GM21423 (cell line): ENCODE results near the gene TMCC1.
"Not testable (repeated sequence)": the region's sequence is repeated elsewhere in the genome, so short reads cannot be mapped to it uniquely, and the experiment has no call there.

Experiments used
- ATAC-seq: cut with Tn5 transposase; IDR thresholded peaks from one replicate; pipeline ENCODE4 v1.9.1; 2021; ENCODE audit warnings: mild to moderate bottlenecking, moderate library complexity; ENCODE audit not compliant: unreplicated experiment

TMCC1 gene

DNA sequence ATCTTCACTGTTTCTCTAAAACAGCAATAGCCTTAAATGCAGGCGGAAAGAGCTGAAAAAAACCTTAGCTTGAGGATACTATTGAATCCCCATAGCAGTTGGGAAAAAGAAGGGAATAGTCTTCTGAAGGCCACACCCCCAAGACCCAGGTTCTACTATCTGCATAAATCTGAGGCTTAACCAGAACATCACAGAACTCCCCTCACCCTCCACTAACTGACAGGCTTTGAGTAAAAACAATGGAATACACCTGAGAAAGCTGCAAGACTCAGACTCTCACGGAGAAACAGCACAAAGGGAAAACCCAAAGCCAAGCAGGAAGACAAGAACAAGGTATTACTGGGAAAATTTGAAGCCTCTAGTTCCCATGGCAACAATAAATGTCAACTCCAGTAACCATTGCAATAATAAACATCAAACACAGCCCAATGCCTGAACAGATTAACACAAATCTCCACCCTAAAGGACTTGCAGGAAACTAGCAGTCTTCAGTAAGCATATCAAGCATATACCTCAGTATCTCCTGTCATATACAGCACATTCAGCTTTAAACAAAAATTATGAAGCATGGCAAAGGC lies 56.4 kb downstream of the TMCC1 start:
- no peak for ATAC-seq

DNA sequence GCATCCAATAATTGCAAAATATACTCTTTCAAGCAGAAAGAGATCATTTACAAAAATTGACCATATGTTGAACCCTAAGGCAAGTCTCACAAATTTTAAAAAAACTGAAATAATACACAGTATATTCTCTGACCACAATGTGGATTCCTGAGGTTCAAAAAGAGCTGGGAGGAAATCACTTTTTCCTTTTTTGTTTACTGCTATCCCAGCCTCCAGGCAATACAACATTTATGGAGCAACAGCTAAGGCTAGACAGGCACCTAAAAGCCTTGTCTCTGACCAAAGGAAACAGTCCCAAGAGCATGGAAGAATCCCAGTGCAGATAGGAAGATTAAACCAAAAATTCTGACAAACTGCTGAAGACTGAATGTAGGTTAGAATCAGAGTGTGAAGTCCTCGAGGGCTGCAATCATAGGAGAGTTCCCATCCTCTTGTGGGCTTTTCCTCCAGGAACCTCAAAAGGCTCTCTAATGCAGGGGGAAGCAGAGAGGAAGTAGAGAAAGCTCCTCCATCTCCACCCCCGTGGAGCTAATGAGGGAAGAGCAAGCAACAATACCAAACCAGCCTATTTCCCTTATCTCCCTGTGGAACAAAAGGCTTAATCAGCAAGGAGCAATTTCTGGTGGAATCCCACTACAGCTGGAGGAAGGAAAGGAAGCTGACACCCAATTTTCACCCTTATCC lies 57.0 kb downstream of the TMCC1 start:
- no peak for ATAC-seq

DNA sequence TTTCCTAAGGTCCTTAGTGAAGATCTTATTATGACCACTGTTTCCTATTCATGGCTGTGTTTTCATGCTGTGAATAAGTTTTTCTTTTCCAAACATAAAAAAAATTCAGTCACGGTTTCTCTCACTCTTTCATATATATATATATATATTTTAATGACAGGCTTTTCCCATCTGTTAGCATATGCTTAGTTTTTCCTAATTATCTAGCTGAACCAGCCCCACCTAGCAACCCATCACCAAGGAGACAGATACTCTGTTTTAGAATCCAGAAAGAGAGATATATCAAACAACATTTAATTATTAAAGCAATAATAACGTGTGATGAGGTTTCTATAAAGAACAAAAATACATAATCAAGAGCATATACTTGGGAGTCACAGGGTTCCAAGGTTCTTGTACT lies 58.3 kb downstream of the TMCC1 start:
- no peak for ATAC-seq

DNA sequence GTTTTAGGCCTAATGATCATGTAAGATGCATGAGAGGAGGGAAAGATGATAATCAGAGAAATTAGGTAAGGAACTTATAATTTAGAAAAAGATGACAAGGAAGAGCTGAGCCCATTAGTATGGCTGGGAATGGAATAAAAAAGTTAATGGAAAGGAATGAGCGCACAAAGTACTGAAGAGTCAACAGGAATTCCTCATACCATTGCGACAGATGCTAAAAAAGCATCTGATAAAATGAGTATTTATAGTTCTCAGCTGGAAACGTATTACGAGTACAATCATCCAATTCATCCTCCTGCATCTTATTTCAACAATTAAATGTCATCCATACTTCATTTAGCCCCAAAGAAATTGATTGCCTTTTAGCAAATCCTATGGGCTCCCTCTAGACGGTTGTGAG lies 58.9 kb downstream of the TMCC1 start:
- ATAC-seq: no peak

DNA sequence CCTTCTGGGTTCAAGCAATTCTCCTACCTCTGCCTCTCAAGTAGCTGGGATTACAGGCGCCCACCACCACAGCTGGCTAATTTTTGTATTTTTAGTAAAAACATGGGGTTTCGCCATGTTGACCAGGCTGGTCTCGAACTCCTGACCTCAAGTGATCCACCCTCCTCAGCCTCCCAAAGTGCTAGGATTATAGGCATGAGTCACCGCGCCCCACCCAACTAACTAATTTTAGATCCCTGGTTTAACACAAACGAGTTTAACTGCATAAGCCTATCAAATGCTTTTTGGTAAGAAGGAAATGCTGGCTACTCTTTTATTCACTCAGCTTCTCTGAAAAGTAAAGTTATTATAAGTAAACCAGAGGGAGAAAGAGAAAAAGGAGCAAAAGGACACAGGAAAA lies 61.6 kb downstream of the TMCC1 start:
- not testable (repeated sequence) for ATAC-seq

DNA sequence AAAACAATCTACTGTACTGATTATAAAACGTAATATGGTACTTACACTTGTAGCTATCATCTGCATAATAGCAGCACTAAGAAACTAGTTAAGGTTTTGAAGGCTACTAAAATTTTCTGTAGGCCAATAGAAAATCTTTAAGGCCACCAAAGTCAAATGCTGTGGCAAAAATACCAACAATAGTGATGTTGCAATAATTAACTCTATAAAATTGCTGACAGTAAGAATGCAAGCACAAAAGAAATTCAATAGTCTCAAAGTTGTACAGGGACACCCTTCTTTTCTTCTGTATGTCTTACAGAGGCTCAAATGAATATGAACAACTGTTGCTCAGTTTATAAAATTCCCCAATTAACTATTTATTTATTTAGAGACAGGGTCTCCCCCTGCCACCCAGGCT lies 62.0 kb downstream of the TMCC1 start:
- no peak for ATAC-seq

DNA sequence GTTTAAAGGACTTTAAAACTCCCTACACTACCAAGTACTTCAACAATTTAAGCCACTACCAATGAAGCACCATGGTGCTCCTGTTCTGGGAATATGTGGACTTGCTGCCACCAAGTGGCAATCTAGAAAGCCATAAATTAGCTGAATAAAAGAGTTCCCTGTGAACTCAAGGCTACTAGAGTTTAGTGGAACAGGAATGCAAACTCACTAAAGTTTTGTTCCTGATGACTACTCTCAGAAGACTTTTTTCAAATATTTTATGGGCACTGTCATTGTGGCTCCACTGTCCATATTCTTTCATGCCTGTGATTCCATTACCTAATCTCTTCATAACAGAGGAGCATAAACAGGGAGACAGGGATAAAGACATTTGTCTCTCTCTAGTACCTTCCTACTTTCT lies 63.9 kb downstream of the TMCC1 start:
- ATAC-seq: no peak

DNA sequence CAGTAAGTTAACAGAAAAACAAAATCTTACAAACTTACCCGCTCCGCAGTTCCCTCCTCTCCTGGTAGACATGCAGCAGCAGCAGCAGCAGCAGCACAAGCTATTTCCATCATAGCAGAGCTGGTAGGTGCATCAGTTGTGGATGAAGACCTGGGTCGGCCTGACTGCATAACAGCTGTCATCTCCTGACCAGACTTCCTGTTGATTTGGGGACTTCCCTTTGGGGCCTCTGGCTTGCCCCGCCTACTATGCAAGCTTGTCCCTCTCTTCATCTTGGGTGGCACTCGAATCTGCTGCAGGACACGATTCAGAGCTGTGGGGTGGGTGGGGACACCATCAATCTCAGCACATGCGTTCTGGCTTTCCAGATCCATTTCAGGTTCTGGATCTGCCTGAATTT lies 65.7 kb downstream of the TMCC1 start:
- ATAC-seq: peak; percentile 67

DNA sequence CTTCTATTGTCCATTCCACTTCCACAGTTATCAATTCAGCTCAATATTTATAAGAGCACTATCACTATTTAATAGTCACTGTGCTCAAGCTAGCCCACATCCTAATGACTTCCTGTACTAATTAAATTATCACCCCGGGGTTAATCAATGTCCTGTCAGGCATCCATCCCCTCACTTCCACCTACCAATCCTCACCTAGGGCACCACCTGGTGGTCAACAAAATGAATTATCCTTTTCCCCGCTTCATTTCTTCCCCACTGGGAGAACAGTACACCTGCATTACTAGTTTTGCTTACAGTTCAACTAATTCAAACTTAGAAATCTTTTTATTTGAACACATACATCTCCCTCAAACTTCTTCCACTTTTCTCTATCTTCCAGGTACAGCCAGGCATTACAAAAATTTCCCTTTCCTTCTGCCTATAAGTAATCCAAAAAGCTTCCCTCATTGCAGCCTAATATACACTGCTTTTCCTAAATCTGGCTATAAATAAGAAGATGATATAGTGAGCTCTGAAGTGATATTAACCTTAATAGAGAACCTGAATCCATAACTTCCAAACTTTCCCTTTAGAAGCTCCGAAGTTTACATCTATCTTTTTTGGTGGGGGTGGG lies 68.5 kb downstream of the TMCC1 start:
- ATAC-seq: peak; percentile 35

DNA sequence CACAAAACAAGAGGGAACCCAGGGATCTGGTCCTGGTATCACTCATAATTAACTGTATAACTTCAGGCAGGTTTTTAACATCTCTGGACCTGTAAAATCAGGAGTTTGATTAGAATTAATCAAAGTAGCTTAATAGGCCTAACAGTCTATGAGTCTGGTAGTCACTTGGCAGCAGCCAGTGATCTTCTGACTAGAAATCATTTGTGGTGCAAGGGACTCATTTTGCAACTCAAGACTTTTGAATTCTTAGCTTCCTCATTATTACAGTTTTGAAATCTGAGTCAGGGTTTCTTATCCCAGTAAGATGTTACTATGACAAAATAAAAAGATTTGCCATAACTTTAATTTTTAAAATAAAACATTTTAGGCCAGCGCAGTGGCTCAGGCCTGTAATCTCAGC lies 70.8 kb downstream of the TMCC1 start:
- no peak for ATAC-seq

DNA sequence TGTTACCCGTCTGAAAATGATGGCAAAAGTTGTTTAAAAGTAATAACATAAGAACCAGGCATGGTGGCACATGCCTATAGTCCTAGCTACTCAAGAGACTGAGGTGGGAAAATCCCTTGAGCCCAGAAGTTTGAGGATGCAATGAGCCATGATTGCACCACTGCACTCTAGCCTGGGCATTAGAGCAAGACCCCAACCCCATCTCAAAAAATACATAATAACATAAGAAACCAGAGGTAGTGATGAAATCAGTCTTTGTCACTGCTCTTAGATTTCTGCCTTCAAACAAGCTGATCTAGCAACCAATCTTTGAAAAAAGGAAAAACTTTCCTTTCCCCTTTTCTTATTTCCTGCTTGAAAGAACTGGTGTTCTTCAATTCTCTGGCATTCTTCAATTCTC lies 71.3 kb downstream of the TMCC1 start:
- no peak for ATAC-seq

DNA sequence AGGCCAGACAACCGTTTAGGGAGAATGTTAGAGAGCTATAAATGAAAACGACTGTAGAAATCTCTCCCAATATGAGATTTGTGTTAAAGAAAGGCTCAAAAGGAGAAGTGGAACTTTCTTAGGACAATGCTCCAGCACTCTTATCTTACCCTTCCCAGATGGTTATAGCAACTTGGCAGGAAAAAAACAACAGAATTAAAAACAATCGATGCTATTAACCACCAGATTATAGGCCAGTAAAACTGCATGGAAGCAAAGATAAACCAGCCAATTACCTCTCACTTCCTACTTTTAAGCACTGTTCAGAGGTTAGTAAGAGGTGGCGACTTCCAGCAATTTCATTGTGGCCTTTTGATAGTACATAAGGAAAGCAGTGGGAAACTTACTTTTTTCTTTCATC lies 72.9 kb downstream of the TMCC1 start:
- no peak for ATAC-seq

DNA sequence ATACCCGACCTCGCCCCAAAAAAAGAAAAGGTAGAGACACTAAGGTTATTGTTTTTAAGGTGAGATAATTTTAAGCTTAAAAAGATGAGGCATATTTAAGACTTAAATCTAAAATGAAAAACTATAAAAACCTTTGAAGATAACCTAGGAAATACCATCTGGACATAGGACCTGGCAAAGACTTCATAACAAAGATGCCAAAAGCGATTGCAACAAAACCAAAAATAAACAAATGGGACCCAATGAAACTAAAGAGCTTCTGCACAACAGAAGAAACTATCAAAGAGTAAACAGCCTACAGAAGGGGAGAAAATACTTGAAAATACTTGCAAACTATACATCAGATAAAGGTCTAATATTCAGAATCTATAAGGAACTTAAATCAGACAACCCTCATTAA lies 80.9 kb downstream of the TMCC1 start:
- no peak for ATAC-seq

DNA sequence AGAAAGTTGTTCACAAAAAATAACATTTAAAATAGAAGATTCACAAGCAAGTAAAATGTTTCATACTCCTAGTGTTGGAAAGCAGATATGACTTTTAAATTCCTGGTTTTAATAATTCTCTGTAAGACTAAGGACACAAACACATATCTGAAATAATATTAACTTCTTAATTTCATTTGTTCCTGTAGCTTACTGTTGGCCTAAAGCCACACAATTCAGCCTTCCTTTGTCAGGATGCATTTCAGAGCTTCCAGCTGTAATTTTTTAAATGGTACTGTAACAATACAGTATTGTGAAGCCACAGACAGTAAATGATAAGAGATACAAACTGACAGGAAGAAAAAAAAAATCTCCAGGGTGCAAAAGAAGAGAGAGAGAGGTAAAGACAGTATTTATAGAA lies 84.2 kb downstream of the TMCC1 start:
- ATAC-seq: no peak

DNA sequence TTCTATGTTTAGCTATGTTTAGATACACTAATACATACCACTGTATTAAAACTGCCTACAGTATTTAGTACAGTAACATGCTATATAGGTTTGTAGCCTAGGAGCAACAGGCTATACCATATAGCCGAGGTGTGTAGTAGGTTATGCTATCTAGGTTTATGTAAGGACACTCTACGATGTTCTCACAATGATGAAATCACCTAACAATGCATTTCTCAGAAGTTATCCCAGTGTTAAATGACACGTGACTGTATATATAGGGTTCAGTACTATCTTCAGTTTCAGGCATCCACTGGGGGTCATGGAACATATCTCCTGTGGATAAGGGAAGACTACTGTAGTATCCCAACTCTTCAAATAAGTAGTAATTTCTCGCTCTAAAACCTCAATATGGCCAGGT lies 97.4 kb downstream of the TMCC1 start:
- ATAC-seq: no peak

DNA sequence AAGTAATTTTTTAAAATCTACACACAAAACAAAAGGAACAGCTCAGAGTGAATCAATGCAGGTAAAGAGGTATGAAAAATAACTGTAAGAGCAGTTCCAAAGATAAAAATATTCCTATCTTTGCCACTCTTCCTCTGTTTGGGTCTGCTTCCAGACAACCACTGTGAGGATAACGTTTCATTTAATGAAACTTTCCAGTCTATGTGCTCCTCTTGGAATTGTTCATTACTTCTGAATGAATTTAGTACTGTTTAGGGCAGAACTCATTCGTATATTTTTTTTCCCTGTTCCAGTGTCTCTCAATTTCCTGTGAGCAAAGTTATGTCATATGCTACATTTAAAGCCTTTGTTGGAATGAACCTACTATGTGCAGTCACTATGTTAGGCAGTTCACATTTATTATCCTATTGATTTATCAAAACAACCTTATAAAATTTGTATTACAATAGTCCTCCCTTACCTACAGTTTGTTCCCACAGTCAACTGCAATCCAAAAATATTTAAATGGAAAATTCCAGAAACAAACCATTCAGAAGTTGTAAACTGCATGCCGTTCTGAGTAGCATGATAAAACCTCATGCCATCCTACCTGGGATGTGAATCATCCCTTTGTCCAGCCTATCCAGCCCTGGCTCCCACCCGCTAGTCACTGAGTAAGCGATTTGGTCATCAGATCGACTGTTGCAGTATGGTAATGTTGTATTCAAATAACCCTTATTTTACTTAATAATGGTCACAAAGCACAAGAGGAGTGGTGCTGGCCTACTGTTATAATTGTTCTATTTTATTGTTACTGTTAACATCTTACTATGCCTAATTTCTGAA lies 98.1 kb downstream of the TMCC1 start:
- ATAC-seq: no peak

DNA sequence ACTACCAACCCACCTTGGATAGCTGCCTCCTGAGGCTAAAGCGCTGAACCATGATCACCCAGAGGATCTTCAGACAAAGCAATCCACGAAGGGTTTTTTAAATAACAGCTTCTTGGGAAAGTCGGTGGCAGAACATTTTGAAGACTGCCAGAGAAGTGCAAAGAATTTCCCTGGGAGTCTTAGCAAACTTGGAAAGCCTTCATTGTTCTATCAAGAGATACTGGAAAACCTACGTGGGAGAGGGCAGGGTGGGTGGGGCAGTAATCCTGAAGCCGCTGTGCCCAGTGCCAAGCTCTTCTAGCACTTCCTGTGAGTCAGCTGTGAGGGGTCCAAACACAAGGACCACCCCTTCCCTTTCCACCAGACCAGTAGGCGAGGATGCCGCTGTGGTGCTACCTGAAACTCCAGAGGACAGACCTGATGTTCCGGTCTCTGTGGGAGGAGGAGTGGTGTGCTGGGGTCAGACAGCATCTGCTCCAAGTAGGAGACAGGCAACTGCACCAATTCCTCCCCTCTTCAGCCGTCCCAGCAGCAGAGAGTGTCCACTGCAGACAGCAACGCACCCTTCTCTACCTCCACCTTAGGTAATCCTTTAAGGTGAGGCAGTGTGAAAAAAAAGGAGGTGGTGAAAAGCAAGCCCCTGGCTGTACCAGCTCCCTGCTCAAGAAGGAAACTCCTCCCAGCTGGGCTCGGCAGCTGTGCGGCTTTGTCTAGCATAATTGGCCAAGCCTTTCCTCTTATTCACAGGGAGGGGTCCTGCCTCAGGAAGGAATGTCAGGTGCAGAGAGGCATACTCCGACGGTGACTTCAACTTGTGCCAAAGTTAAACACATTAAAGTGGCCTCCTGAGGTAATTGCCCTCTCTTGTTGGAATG lies 99.0 kb downstream of the TMCC1 start:
- peak; percentile 48 for ATAC-seq

DNA sequence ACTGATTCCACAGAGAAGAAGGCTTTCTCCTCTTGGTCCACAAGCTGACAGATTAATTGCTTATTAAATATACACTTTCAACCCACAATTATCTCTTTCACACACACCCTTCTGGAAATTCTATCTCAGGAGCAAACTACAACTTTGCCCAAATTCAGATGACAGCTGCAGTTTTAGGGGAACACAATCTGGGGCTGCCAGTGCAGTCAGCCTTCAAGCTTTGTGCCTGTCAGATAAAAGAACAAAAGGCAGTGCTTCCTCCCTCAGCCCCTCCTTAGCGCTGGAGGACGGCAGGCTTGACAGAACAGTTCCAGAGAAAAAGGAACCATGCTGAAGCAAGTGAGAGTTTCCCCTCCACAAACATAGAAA lies 99.6 kb downstream of the TMCC1 start:
- ATAC-seq: no peak

DNA sequence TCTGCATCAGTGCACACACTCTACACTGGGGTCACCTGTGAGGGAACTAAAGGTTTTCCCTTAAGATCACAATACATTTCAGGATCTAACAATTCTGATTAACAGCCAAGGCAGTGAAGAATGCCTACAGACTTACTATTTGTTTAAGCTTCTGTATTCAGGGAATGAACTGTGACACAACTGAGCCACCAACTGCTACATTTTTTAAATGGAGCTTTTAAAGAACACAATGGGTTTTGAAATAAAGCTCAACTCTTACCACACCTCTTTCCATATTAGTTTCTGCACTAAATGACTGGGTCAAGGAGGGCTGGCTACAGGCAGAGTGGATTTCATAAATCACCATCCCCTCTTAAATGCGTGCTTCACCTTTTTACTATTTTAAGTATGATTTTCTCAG lies 100.2 kb downstream of the TMCC1 start:
- no peak for ATAC-seq

DNA sequence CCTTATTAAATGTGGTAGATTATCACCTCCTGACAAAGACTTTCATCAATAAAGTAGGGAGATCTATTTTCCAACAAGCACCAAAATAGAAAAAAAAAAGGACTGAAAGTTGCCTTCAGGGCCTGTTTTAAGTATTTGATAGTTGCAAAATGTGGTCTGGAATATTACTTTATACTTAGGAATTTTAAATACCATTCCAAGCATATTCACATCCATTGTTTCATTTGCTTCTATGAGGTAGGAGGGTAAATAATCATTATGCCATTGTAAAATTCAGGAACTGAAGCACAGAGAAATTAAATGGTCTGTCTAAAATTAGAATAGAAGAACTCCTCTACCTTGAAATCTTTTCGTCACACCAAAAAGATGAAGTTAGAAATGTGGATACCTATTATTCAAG lies 110.0 kb downstream of the TMCC1 start:
- ATAC-seq: no peak

DNA sequence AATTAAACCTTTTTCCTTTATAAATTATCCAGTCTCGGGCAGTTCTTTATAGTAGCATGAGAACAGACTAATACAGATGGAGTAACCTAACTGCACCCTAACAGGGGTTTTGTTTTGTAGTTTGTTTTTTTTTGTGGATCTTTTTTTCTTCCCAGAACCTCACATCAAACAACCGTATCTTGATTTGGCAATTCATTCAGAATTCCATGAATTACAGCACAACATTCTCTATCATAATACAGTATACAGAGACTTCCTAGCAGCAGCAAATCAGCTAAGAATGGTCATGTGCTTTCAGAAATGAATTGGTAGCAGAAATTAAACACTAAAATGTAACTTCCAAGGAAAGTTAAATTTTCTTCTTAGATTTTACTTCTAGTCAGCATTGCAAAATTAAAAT lies 114.6 kb downstream of the TMCC1 start:
- ATAC-seq: no peak
